Spleen (tissue), 11 donors: Measurements from ENCODE around the gene GFPT1. TPM values are rescaled to one million over a fixed set of nuclear protein-coding genes. Genes with fewer than 3 reads are reported as not detected.
"Not testable (repeated sequence)": the region's sequence is repeated elsewhere in the genome, so short reads cannot be mapped to it uniquely, and the experiment has no call there.

Experiments used
- DNase-seq: peaks from one replicate; pipeline ENCODE4 v3.0.0-alpha.2; 2020
- H3K27ac ChIP-seq, 8 donors: fragments of 200-600 bp; sonication (generic) in 7 of 8; 1 replicate in 4 of 8; 2 replicates in 4 of 8; pipeline versions ENCODE4 v1.5.0 to v1.8.0; 2016 to 2021; ENCODE audit warnings: inconsistent platforms in 4 of 8, mild to moderate bottlenecking in 4 of 8, moderate library complexity in 1 of 8
- H3K27me3 ChIP-seq, 7 donors: fragments of 200-600 bp; sonication (generic) in 6 of 7; replicated peaks in 1 of 7; 1 replicate in 4 of 7; 2 replicates in 3 of 7; pipeline versions ENCODE4 v1.5.0 to v1.8.0; 2016 to 2021; ENCODE audit warnings: inconsistent platforms in 3 of 7, mild to moderate bottlenecking in 1 of 7
- H3K36me3 ChIP-seq, 6 donors: fragments of 200-600 bp; sonication (generic) in 5 of 6; 1 replicate in 4 of 6; 2 replicates in 2 of 6; pipeline versions ENCODE4 v1.5.0 to v1.8.0; 2016 to 2021; ENCODE audit warnings: inconsistent platforms in 2 of 6
- H3K4me1 ChIP-seq, 6 donors: fragments of 200-600 bp; sonication (generic) in 5 of 6; 1 replicate in 3 of 6; 2 replicates in 3 of 6; pipeline versions ENCODE4 v1.5.0 to v1.8.0; 2016 to 2021; ENCODE audit warnings: inconsistent platforms in 3 of 6
- H3K4me3 ChIP-seq, 8 donors: fragments of 200-600 bp; sonication (generic) in 7 of 8; 1 replicate in 4 of 8; 2 replicates in 4 of 8; pipeline versions ENCODE4 v1.5.0 to v1.8.0; 2016 to 2021; ENCODE audit warnings: inconsistent platforms in 4 of 8, mild to moderate bottlenecking in 4 of 8, moderate library complexity in 2 of 8
- H3K9me3 ChIP-seq, 8 donors: fragments of 200-600 bp; sonication (generic) in 7 of 8; 1 replicate in 4 of 8; 2 replicates in 4 of 8; pipeline versions ENCODE4 v1.5.0 to v1.8.0; 2016 to 2021; ENCODE audit warnings: inconsistent platforms in 4 of 8
- CTCF ChIP-seq, 11 experiments: fragments of 200-600 bp in 7 of 11; fragments of 450-650 bp in 4 of 11; sonication (generic) in 4 of 11; IDR thresholded peaks in 8 of 11; conservative IDR thresholded peaks in 3 of 11; 1 replicate in 7 of 11; 2 replicates in 4 of 11; pipeline versions ENCODE4 v1.4.0 to v1.8.0; 2016 to 2021; ENCODE audit warnings: antibody characterized with exemption in 11 of 11, inconsistent platforms in 4 of 11, mild to moderate bottlenecking in 1 of 11
- POLR2A ChIP-seq, 3 donors: fragments of 450-650 bp; IDR thresholded peaks; one replicate each; pipeline ENCODE4 v1.5.1; 2017; ENCODE audit warnings: antibody characterized with exemption in 3 of 3, mild to moderate bottlenecking in 1 of 3
- POLR2AphosphoS5 ChIP-seq, 3 donors: sonication (generic); formaldehyde crosslinking; IDR thresholded peaks; one replicate each; pipeline ENCODE4 v1.5.1; 2017; ENCODE audit warnings: antibody characterized with exemption in 3 of 3
- WGBS, 5 donors: extraction: QIAGEN DNeasy Blood & Tissue Kit in 3 of 5; methylation state at CpG; one replicate each; pipeline versions ENCODE4 v1.1.5 to v1.1.7; 2013 to 2018; 5-methylcytosine and 5-hydroxymethylcytosine counted together
- intact Hi-C: fragments of 100-400 bp; cut with DNase I; formaldehyde crosslinking; loops from one replicate; pipeline ENCODE4 v1.15.0; 2023; ENCODE audit warnings: low total_unique reads
- polyA plus RNA-seq, 3 donors: library from polyadenylated mRNA; stranded (reverse); fragments of 200-250 nt; gene quantifications; one replicate each; pipeline ENCODE4 v1.2.1, GENCODE V29; 2013
- total RNA-seq, 7 donors: library from RNA; depleted of rRNA in 3 of 7; stranded (reverse); fragments of >200 nt in 3 of 7; fragmentation: NEBNext Ultra II Directional in 4 of 7; extraction: Animal tissue kit (Norgen Biotek cat#: 25700) in 4 of 7; gene quantifications; one replicate each; pipeline versions ENCODE4 v1.1.0 to v1.2.1, GENCODE V29; 2016 to 2021
- donor health status: healthy with polysubstance abuse.
- donor health status: DM: no; HTN: no; CAD: no; lungs with moderate emphysema.
- donor health status: DM: no; HTN: no; CAD: no.
- donor health status: Bipolar disorder and iron deficiency.
- donor health status: healthy.
- donor health status: DM: no; HTN: no; CAD: no.
- donor health status: DM: yes; HTN: yes; CAD: no.

GFPT1 gene
- total and polyA plus RNA-seq, 10 donors = 2.4 to 27.7 (median 19.9) TPM

- intact Hi-C loops = no loop called here
- H3K27ac ChIP-seq = no peak overlapping the region
Measured at GRCh38 chr2:69359371-69359770, 27.7 kb downstream of the GFPT1 start.

GRCh38 chr2:69358914-69359313, 28.1 kb downstream of the GFPT1 start:
- no peaks in the 10 kb centered on the region for H3K9me3 ChIP-seq
- no peak overlapping the region for H3K27ac ChIP-seq
- H3K4me3 ChIP-seq = no peak overlapping the region
- 70 to 92% (median 78%) methylated on average over 3 of the region's 3 CpGs for WGBS, 5 donors
- intact Hi-C loops = no loop called here
- peaks cover 5 to 100% (median 93%) of the 10 kb centered on the region in 6 donors for H3K36me3 ChIP-seq
- TF ChIP-seq POLR2A (IDR thresholded peaks at IDR 0.05) = no peak
- no peak for TF ChIP-seq POLR2AphosphoS5 (IDR thresholded peaks at IDR 0.05)
- no peak for TF ChIP-seq CTCF (IDR thresholded peaks at IDR 0.05 in 8 of 11, conservative IDR thresholded peaks at IDR 0.05 in 3 of 11)
- DNase-seq = no peak
- H3K27me3 ChIP-seq = no peaks in the 10 kb centered on the region
- H3K4me1 ChIP-seq = no peaks in the 10 kb centered on the region

More at GRCh38 chr2:69359371-69359770, 27.7 kb downstream of the GFPT1 start:
- H3K27me3 ChIP-seq = no peaks in the 10 kb centered on the region
- TF ChIP-seq POLR2A (IDR thresholded peaks at IDR 0.05) (no peak), POLR2AphosphoS5 (IDR thresholded peaks at IDR 0.05) (no peak), CTCF (IDR thresholded peaks at IDR 0.05 in 8 of 11, conservative IDR thresholded peaks at IDR 0.05 in 3 of 11) (no peak)
- H3K36me3 ChIP-seq = peaks cover 5 to 100% (median 92%) of the 10 kb centered on the region in 6 donors
- no peaks in the 10 kb centered on the region for H3K9me3 ChIP-seq
- no peak overlapping the region for H3K4me3 ChIP-seq
- H3K4me1 ChIP-seq = no peaks in the 10 kb centered on the region
- no peak for DNase-seq

GRCh38 chr2:69356471-69356870, 30.6 kb downstream of the GFPT1 start:
- Histone ChIP-seq H3K9me3 (no peaks in the 10 kb centered on the region), H3K4me3 (no peak overlapping the region), H3K27me3 (no peaks in the 10 kb centered on the region), H3K27ac (no peak overlapping the region), H3K36me3 (peaks cover 0 to 100% (median 84%) of the 10 kb centered on the region in 6 donors), H3K4me1 (no peaks in the 10 kb centered on the region)
- DNase-seq = no peak
- intact Hi-C loops = no loop called here
- WGBS, 5 donors = 95 to 99% (median 98%) methylated on average over 5 of the region's 5 CpGs
- no peak for TF ChIP-seq POLR2A (IDR thresholded peaks at IDR 0.05)
- no peak for TF ChIP-seq CTCF (IDR thresholded peaks at IDR 0.05 in 8 of 11, conservative IDR thresholded peaks at IDR 0.05 in 3 of 11)
- TF ChIP-seq POLR2AphosphoS5 (IDR thresholded peaks at IDR 0.05) = no peak

- DNase-seq, H3K9me3 ChIP-seq, H3K4me1 ChIP-seq, H3K27ac ChIP-seq, intact Hi-C loops, H3K27me3 ChIP-seq, H3K4me3 ChIP-seq: not testable (repeated sequence)
- WGBS, 5 donors = 84 to 94% (median 88%) methylated on average over 3 of the region's 3 CpGs
- peaks cover 0 to 100% (median 74%) of the 10 kb centered on the region in 6 donors for H3K36me3 ChIP-seq
Measured at GRCh38 chr2:69354976-69355375, 32.1 kb downstream of the GFPT1 start.

- Histone ChIP-seq H3K27me3 (no peaks in the 10 kb centered on the region), H3K4me3 (no peak overlapping the region), H3K9me3 (no peaks in the 10 kb centered on the region), H3K27ac (no peak overlapping the region), H3K36me3 (peaks cover 0 to 100% (median 77%) of the 10 kb centered on the region in 6 donors), H3K4me1 (no peaks in the 10 kb centered on the region)
- DNase-seq = no peak
- intact Hi-C loops = no loop called here
- no peak for TF ChIP-seq POLR2A (IDR thresholded peaks at IDR 0.05)
- no peak for TF ChIP-seq POLR2AphosphoS5 (IDR thresholded peaks at IDR 0.05)
- TF ChIP-seq CTCF (IDR thresholded peaks at IDR 0.05 in 8 of 11, conservative IDR thresholded peaks at IDR 0.05 in 3 of 11) = no peak
- WGBS, 5 donors = 94 to 98% (median 96%) methylated on average over 5 of the region's 5 CpGs
Measured at GRCh38 chr2:69353360-69353759, 33.7 kb downstream of the GFPT1 start.
